Jurkat, Clone E6-1 (cell line): ENCODE data around the gene DNAJC1.

Experiments
- DNase-seq: peaks from one replicate; pipeline ENCODE4 v3.0.0-alpha.2; 2011; ENCODE audit warnings: low read depth, low spot score
- H3K4me3 ChIP-seq: 2 replicates; pipeline ENCODE4 v1.5.1; 2011; ENCODE audit warnings: mild to moderate bottlenecking, low read length, control low read depth, moderate library complexity

DNAJC1 gene

GRCh38 chr10:21811245-21811585 lies 192.3 kb downstream of the DNAJC1 start:
- DNase-seq: no peak
- no peak overlapping the region for H3K4me3 ChIP-seq

GRCh38 chr10:21810582-21811244 lies 192.8 kb downstream of the DNAJC1 start:
- H3K4me3 ChIP-seq: no peak overlapping the region
- no peak for DNase-seq

- no peak for DNase-seq
- no peak overlapping the region for H3K4me3 ChIP-seq
Observed at GRCh38 chr10:21808550-21808949, 195.0 kb downstream of the DNAJC1 start.

- no peak overlapping the region for H3K4me3 ChIP-seq
- peak; percentile 20 for DNase-seq
Observed at GRCh38 chr10:21807180-21807579, 196.3 kb downstream of the DNAJC1 start.

GRCh38 chr10:21803374-21803773 lies 200.2 kb downstream of the DNAJC1 start:
- no peak for DNase-seq
- H3K4me3 ChIP-seq: no peak overlapping the region

GRCh38 chr10:21801609-21802008 lies 201.9 kb downstream of the DNAJC1 start:
- DNase-seq: no peak
- H3K4me3 ChIP-seq: no peak overlapping the region

GRCh38 chr10:21797984-21798765 lies 205.4 kb downstream of the DNAJC1 start:
- H3K4me3 ChIP-seq: no peak overlapping the region
- DNase-seq: peak; percentile 81

GRCh38 chr10:21797533-21797932 lies 206.0 kb downstream of the DNAJC1 start:
- no peak for DNase-seq
- H3K4me3 ChIP-seq: no peak overlapping the region

- H3K4me3 ChIP-seq: no peak overlapping the region
- DNase-seq: no peak
Observed at GRCh38 chr10:21791276-21791675, 212.3 kb downstream of the DNAJC1 start.

GRCh38 chr10:21776883-21777282 lies 226.6 kb downstream of the DNAJC1 start:
- DNase-seq: no peak
- no peak overlapping the region for H3K4me3 ChIP-seq

- DNase-seq: no peak
- H3K4me3 ChIP-seq: no peak overlapping the region
Observed at GRCh38 chr10:21771219-21771618, 232.3 kb downstream of the DNAJC1 start.

- DNase-seq: no peak
Observed at GRCh38 chr10:21769041-21769440, 234.5 kb downstream of the DNAJC1 start.

GRCh38 chr10:21764466-21765189 lies 238.9 kb downstream of the DNAJC1 start:
- DNase-seq: no peak
- no peak overlapping the region for H3K4me3 ChIP-seq

More at GRCh38 chr10:21769041-21769440, 234.5 kb downstream of the DNAJC1 start:
- no peak overlapping the region for H3K4me3 ChIP-seq

- no peak overlapping the region for H3K4me3 ChIP-seq
Observed at GRCh38 chr10:21760332-21760731, 243.2 kb downstream of the DNAJC1 start.

GRCh38 chr10:21759232-21759631 lies 244.3 kb downstream of the DNAJC1 start:
- no peak overlapping the region for H3K4me3 ChIP-seq
- DNase-seq: no peak

More at GRCh38 chr10:21760332-21760731, 243.2 kb downstream of the DNAJC1 start:
- no peak for DNase-seq

- H3K4me3 ChIP-seq: no peak overlapping the region
- DNase-seq: no peak
Observed at GRCh38 chr10:21758696-21759095, 244.8 kb downstream of the DNAJC1 start.

- no peak for DNase-seq
- H3K4me3 ChIP-seq: no peak overlapping the region
Observed at GRCh38 chr10:21758239-21758638, 245.3 kb downstream of the DNAJC1 start.

- no peak overlapping the region for H3K4me3 ChIP-seq
- DNase-seq: no peak
Observed at GRCh38 chr10:21757185-21757901, 246.2 kb downstream of the DNAJC1 start.

GRCh38 chr10:21756707-21757106 lies 246.8 kb downstream of the DNAJC1 start:
- H3K4me3 ChIP-seq: no peak overlapping the region
- no peak for DNase-seq
